Kidney epithelial cell (primary cell): Measurements from ENCODE around the gene HIF1A. TPM values are rescaled to one million over a fixed set of nuclear protein-coding genes. Genes with fewer than 3 reads are reported as not detected.

Experiments
- DNase-seq: peaks from one replicate; pipeline ENCODE4 v3.0.0-alpha.2; 2010; ENCODE audit warnings: low read depth
- H3K27me3 ChIP-seq: 2 replicates; pipeline ENCODE4 v1.6.0; 2011; ENCODE audit warnings: low read length; ENCODE audit not compliant: control insufficient read depth, insufficient read depth
- H3K36me3 ChIP-seq: 2 replicates; pipeline ENCODE4 v1.5.1; 2011; ENCODE audit warnings: low read length; ENCODE audit not compliant: control insufficient read depth, insufficient read depth
- H3K4me3 ChIP-seq: 2 replicates; pipeline ENCODE4 v1.5.1; 2011; ENCODE audit warnings: low read depth, mild to moderate bottlenecking, control low read depth, low read length
- CTCF ChIP-seq: IDR thresholded peaks from 2 replicates; pipeline ENCODE4 v1.5.1; 2011; ENCODE audit warnings: mild to moderate bottlenecking, moderate library complexity, low read length, control low read depth, inconsistent platforms; ENCODE audit not compliant: insufficient read depth, poor library complexity, severe bottlenecking
- total RNA-seq: library from RNA; depleted of rRNA; stranded (reverse); fragments of >200 nt; gene quantifications from 2 replicates; pipeline ENCODE4 v1.2.3, GENCODE V29; 2015

The HIF1A gene
- total RNA-seq, 1 donor from 2014 or later = 307 TPM

- H3K27me3 ChIP-seq = no peaks in the 10 kb centered on the region
- H3K4me3 ChIP-seq = no peak overlapping the region
- DNase-seq = no peak
- peaks cover under 1% of the 10 kb centered on the region for H3K36me3 ChIP-seq
- no peak for TF ChIP-seq CTCF
These were observed 21.6 kb downstream of the HIF1A start for GRCh38 chr14:61716956-61717355.

GRCh38 chr14:61718039-61718438 lies 22.7 kb downstream of the HIF1A start:
- TF ChIP-seq CTCF = no peak
- DNase-seq = no peak
- Histone ChIP-seq H3K27me3 (no peaks in the 10 kb centered on the region), H3K36me3 (peaks cover 2% of the 10 kb centered on the region), H3K4me3 (no peak overlapping the region)

GRCh38 chr14:61719344-61720293 lies 24.3 kb downstream of the HIF1A start:
- TF ChIP-seq CTCF = no peak
- H3K36me3 ChIP-seq = peaks cover 2% of the 10 kb centered on the region
- no peak for DNase-seq
- no peaks in the 10 kb centered on the region for H3K27me3 ChIP-seq
- no peak overlapping the region for H3K4me3 ChIP-seq

GRCh38 chr14:61720294-61720661 lies 25.0 kb downstream of the HIF1A start:
- peaks cover 2% of the 10 kb centered on the region for H3K36me3 ChIP-seq
- H3K27me3 ChIP-seq = no peaks in the 10 kb centered on the region
- no peak overlapping the region for H3K4me3 ChIP-seq
- no peak for DNase-seq
- no peak for TF ChIP-seq CTCF

- DNase-seq = no peak
- no peak overlapping the region for H3K4me3 ChIP-seq
- TF ChIP-seq CTCF = no peak
- peaks cover 2% of the 10 kb centered on the region for H3K36me3 ChIP-seq
- H3K27me3 ChIP-seq = no peaks in the 10 kb centered on the region
These were observed 25.4 kb downstream of the HIF1A start for GRCh38 chr14:61720741-61721140.
